ENCODE data around the gene OSBPL9.

GRCh38 chr1:51656374-51656773, 39.5 kb downstream of the OSBPL9 start:
- TF ChIP-seq CTCF (IDR thresholded peaks at IDR 0.05; ENCODE audit: low read length) (no peak), EZH2 (IDR thresholded peaks at IDR 0.05; ENCODE audit: borderline replicate concordance, low read length) (no peak)

All from OCI-LY1 (cell line).